ENCODE data around the gene GABRR1. TPM values are rescaled to one million over a fixed set of nuclear protein-coding genes. Genes with fewer than 3 reads are reported as not detected.

GABRR1 gene
- total and polyA plus RNA-seq, 2 donors (not counting 3 experiments of a cell fraction or from before 2014, with no cell fraction given) = not detected

GRCh38 chr6:89184344-89184743 is 32.8 kb downstream of the GABRR1 start:
- no peak for TF ChIP-seq MAX (IDR thresholded peaks at IDR 0.05; ENCODE audit: insufficient read depth, insufficient read length)
- no peak for TF ChIP-seq EZH2 (IDR thresholded peaks at IDR 0.05; ENCODE audit: borderline replicate concordance, low read depth, low read length, severe bottlenecking)
- no peak for TF ChIP-seq POLR2A (IDR thresholded peaks at IDR 0.05; ENCODE audit: low read depth, low read length)
- no peak for TF ChIP-seq JUN (IDR thresholded peaks at IDR 0.05; ENCODE audit: borderline replicate concordance, insufficient read depth, insufficient read length, low read depth)
- no peak for TF ChIP-seq MYC (IDR thresholded peaks at IDR 0.05; ENCODE audit: low read depth, low read length)
- TF ChIP-seq FOS (IDR thresholded peaks at IDR 0.05; ENCODE audit: borderline replicate concordance, insufficient read depth, low read length) = no peak
- no peak for TF ChIP-seq GATA2 (IDR thresholded peaks at IDR 0.05; ENCODE audit: insufficient read depth, insufficient read length, low read depth, low read length)
- TF ChIP-seq CTCF (IDR thresholded peaks at IDR 0.05; ENCODE audit: extremely low read depth in 1 of 2, insufficient read depth in 1 of 2, low read depth in 1 of 2, low read length in 2 of 2) = no peak
- TF ChIP-seq POLR2AphosphoS5 (IDR thresholded peaks at IDR 0.05; ENCODE audit: insufficient read depth, low read depth, low read length) = no peak
- no peaks in the 10 kb centered on the region for H4K20me1 ChIP-seq (replicated peaks; ENCODE audit: control insufficient read depth, extremely low read depth, insufficient read depth, low read length)
- no peak overlapping the region for H3K4me2 ChIP-seq (ENCODE audit: insufficient read depth, low read length)
- no peak overlapping the region for H3K9ac ChIP-seq (replicated peaks; ENCODE audit: extremely low read depth, insufficient read depth, low read length)
- no peaks in the 10 kb centered on the region for H3K79me2 ChIP-seq (ENCODE audit: control insufficient read depth, insufficient read depth, low read length)
- no peak overlapping the region for H3K27ac ChIP-seq (ENCODE audit: insufficient read depth, low read depth, low read length)
- ChIA-PET CTCF (no interaction called here), POLR2A (no interaction called here)
- H3K27me3 ChIP-seq (ENCODE audit: control insufficient read depth in 2 of 2, insufficient read depth in 2 of 2, low read length in 2 of 2) = peaks cover 2% of the 10 kb centered on the region in 2 experiments
- no peak overlapping the region for H2AFZ ChIP-seq (ENCODE audit: low read depth, low read length)
- no peaks in the 10 kb centered on the region for H3K36me3 ChIP-seq (ENCODE audit: control insufficient read depth in 2 of 2, extremely low read depth in 1 of 2, insufficient read depth in 2 of 2, low read length in 2 of 2)
- H3K9me1 ChIP-seq (replicated peaks; ENCODE audit: control insufficient read depth, extremely low read depth, insufficient read depth, low read length) = no peaks in the 10 kb centered on the region
- DNase-seq (ENCODE audit: low read depth, low spot score) (no peak), FAIRE-seq (no peak)
- dilution Hi-C loops (cut with MboI; ENCODE audit: extremely low pct_ligation_motif_present, low sequenced_read_pairs) (no loop called here), intact Hi-C loops (cut with micrococcal nuclease) (no loop called here)
- H3K4me3 ChIP-seq (replicated peaks in 1 of 3; ENCODE audit: insufficient read depth in 1 of 3, low read depth in 1 of 3, low read length in 3 of 3) = no peak overlapping the region
- H3K9me3 ChIP-seq (replicated peaks; ENCODE audit: control insufficient read depth, insufficient read depth, low read length) = no peaks in the 10 kb centered on the region
- H3K4me1 ChIP-seq (ENCODE audit: control insufficient read depth, extremely low read depth, insufficient read depth, low read length) = no peaks in the 10 kb centered on the region
- no TSS peak for BruUV-seq (replicated peaks)

Measured in endothelial cell of umbilical vein (primary cell).